SK-N-SH treated with all-trans-retinoic acid at 6 μM for 48 hours (cell line): ENCODE results near the gene ANK3.

Experiments used
- CSDC2 ChIP-seq: fragments of 250-450 bp; sonication (Bioruptor Pico); IDR thresholded peaks from 2 replicates; pipeline ENCODE4 v1.5.0; 2020; ENCODE audit warnings: mild to moderate bottlenecking, moderate library complexity
- OSR1 ChIP-seq: fragments of 250-450 bp; sonication (Bioruptor Pico); IDR thresholded peaks from 2 replicates; pipeline ENCODE4 v1.8.0; 2022; ENCODE audit warnings: moderate library complexity, mild to moderate bottlenecking, inconsistent platforms
- PPARA ChIP-seq: fragments of 250-450 bp; sonication (Bioruptor Pico); IDR thresholded peaks from 2 replicates; pipeline ENCODE4 v1.5.0; 2020; ENCODE audit warnings: mild to moderate bottlenecking, borderline replicate concordance
- RARB ChIP-seq: fragments of 250-450 bp; sonication (Bioruptor Pico); IDR thresholded peaks from 2 replicates; pipeline ENCODE4 v1.8.0; 2021; ENCODE audit warnings: mild to moderate bottlenecking, moderate library complexity
- SNAI2 ChIP-seq: fragments of 250-450 bp; sonication (Bioruptor Pico); IDR thresholded peaks from 2 replicates; pipeline ENCODE4 v1.5.0; 2020; ENCODE audit warnings: mild to moderate bottlenecking, moderate library complexity
- ZFP30 ChIP-seq: fragments of 450-650 bp; formaldehyde crosslinking; IDR thresholded peaks from 2 replicates; pipeline ENCODE4 v1.5.0; 2022; ENCODE audit warnings: mild to moderate bottlenecking, moderate library complexity
- ZNF70 ChIP-seq: fragments of 450-650 bp; formaldehyde crosslinking; IDR thresholded peaks from 2 replicates; pipeline ENCODE4 v1.5.0; 2020; ENCODE audit warnings: mild to moderate bottlenecking, moderate library complexity
- TF ChIP-seq, protein P1 (sequence below): fragments of 250-450 bp; sonication (Bioruptor Pico); IDR thresholded peaks from 2 replicates; pipeline ENCODE4 v1.8.0; 2020; ENCODE audit warnings: mild to moderate bottlenecking, moderate library complexity, borderline replicate concordance
- TF ChIP-seq, protein P2 (sequence below): fragments of 250-450 bp; sonication (Bioruptor Pico); IDR thresholded peaks from 2 replicates; pipeline ENCODE4 v1.8.0; 2021; ENCODE audit warnings: low read depth, mild to moderate bottlenecking, moderate library complexity, borderline replicate concordance

DNA sequence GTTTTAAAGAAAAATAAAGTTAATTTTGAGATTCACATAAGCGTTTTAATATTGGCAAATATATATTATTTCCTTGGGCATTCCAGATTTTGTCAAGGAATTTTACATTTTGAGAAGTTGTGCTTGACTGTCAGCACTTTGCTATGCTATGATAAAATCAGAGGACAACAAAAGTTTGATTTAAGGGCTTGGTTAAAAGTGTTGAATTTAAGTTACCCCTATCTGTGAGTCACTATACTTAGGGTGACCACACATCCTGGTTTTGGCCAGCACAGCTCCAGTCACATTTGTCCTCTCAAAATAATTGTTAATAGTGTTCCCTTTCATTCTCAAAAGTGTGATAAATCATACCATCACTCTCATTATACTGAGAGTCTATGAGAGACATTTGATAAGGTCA is 34.2 kb upstream of the ANK3 start:
- TF ChIP-seq, protein P1, sequence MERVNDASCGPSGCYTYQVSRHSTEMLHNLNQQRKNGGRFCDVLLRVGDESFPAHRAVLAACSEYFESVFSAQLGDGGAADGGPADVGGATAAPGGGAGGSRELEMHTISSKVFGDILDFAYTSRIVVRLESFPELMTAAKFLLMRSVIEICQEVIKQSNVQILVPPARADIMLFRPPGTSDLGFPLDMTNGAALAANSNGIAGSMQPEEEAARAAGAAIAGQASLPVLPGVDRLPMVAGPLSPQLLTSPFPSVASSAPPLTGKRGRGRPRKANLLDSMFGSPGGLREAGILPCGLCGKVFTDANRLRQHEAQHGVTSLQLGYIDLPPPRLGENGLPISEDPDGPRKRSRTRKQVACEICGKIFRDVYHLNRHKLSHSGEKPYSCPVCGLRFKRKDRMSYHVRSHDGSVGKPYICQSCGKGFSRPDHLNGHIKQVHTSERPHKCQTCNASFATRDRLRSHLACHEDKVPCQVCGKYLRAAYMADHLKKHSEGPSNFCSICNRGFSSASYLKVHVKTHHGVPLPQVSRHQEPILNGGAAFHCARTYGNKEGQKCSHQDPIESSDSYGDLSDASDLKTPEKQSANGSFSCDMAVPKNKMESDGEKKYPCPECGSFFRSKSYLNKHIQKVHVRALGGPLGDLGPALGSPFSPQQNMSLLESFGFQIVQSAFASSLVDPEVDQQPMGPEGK (CRISPR knock-in tag), result no peak
- TF ChIP-seq PPARA (CRISPR knock-in tag) (no peak), SNAI2 (CRISPR knock-in tag) (no peak), OSR1 (CRISPR knock-in tag) (no peak), RARB (no peak), ZFP30 (no peak), ZNF70 (CRISPR knock-in tag) (no peak), CSDC2 (CRISPR knock-in tag) (no peak)
- TF ChIP-seq, protein P2, sequence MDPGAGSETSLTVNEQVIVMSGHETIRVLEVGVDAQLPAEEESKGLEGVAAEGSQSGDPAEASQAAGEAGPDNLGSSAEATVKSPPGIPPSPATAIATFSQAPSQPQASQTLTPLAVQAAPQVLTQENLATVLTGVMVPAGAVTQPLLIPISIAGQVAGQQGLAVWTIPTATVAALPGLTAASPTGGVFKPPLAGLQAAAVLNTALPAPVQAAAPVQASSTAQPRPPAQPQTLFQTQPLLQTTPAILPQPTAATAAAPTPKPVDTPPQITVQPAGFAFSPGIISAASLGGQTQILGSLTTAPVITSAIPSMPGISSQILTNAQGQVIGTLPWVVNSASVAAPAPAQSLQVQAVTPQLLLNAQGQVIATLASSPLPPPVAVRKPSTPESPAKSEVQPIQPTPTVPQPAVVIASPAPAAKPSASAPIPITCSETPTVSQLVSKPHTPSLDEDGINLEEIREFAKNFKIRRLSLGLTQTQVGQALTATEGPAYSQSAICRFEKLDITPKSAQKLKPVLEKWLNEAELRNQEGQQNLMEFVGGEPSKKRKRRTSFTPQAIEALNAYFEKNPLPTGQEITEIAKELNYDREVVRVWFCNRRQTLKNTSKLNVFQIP, result no peak
